Forelimb muscle (tissue), 1 donor: Measurements from ENCODE around the gene RASSF7. TPM values are rescaled to one million over a fixed set of nuclear protein-coding genes. Genes with fewer than 3 reads are reported as not detected.

Experiments
- DNase-seq: peaks from one replicate; pipeline ENCODE4 v3.0.0-alpha.2; 2013; ENCODE audit warnings: low read depth
- polyA plus RNA-seq: library from polyadenylated mRNA; unstranded; fragments of 120-200 nt; gene quantifications from one replicate; pipeline ENCODE4 v1.2.1, GENCODE V29; 2013; ENCODE audit not compliant: insufficient read length

The RASSF7 gene
- polyA plus RNA-seq, 1 donor, result 1.8 TPM

GRCh38 chr11:551596-551995, 9.2 kb upstream of the RASSF7 start:
- DNase-seq, result no peak

GRCh38 chr11:553083-553987, 7.4 kb upstream of the RASSF7 start:
- no peak for DNase-seq

- no peak for DNase-seq
Observed at GRCh38 chr11:553988-554340, 6.8 kb upstream of the RASSF7 start.

- DNase-seq, result no peak
Observed at GRCh38 chr11:554428-555226, 6.1 kb upstream of the RASSF7 start.

- no peak for DNase-seq
Observed at GRCh38 chr11:555227-555779, 5.5 kb upstream of the RASSF7 start.

- DNase-seq, result no peak
Observed at GRCh38 chr11:555780-556661, 4.7 kb upstream of the RASSF7 start.

GRCh38 chr11:556662-557256, 4.0 kb upstream of the RASSF7 start:
- DNase-seq, result no peak

GRCh38 chr11:557328-558132, 3.2 kb upstream of the RASSF7 start:
- DNase-seq, result no peak

- DNase-seq, result no peak
Observed at GRCh38 chr11:558503-558902, 2.3 kb upstream of the RASSF7 start.

- DNase-seq, result no peak
Observed at GRCh38 chr11:559020-559620, 1.6 kb upstream of the RASSF7 start.

GRCh38 chr11:559712-560304, 962 bp upstream of the RASSF7 start:
- DNase-seq, result no peak

GRCh38 chr11:561148-562003, 606 bp downstream of the RASSF7 start:
- no peak for DNase-seq

- no peak for DNase-seq
Observed at GRCh38 chr11:562046-562645, 1.4 kb downstream of the RASSF7 start.

- no peak for DNase-seq
Observed at GRCh38 chr11:563066-563811, 2.5 kb downstream of the RASSF7 start.

- DNase-seq, result no peak
Observed at GRCh38 chr11:563812-564578, 3.2 kb downstream of the RASSF7 start.

GRCh38 chr11:565921-566509, 5.2 kb downstream of the RASSF7 start:
- DNase-seq, result no peak
